Activated naive CD8-positive, alpha-beta T cell treated with anti-CD3 and anti-CD28 coated beads, Interleukin-2, amount 50 U/mL, for 16 hours (primary cell): ENCODE measurements around the gene UGT1A5.

ENCODE experiments used
- DNase-seq: peaks from one replicate; pipeline ENCODE4 v3.0.0-alpha.2; 2020; ENCODE audit warnings: low read depth, low spot score

UGT1A5 gene

DNA sequence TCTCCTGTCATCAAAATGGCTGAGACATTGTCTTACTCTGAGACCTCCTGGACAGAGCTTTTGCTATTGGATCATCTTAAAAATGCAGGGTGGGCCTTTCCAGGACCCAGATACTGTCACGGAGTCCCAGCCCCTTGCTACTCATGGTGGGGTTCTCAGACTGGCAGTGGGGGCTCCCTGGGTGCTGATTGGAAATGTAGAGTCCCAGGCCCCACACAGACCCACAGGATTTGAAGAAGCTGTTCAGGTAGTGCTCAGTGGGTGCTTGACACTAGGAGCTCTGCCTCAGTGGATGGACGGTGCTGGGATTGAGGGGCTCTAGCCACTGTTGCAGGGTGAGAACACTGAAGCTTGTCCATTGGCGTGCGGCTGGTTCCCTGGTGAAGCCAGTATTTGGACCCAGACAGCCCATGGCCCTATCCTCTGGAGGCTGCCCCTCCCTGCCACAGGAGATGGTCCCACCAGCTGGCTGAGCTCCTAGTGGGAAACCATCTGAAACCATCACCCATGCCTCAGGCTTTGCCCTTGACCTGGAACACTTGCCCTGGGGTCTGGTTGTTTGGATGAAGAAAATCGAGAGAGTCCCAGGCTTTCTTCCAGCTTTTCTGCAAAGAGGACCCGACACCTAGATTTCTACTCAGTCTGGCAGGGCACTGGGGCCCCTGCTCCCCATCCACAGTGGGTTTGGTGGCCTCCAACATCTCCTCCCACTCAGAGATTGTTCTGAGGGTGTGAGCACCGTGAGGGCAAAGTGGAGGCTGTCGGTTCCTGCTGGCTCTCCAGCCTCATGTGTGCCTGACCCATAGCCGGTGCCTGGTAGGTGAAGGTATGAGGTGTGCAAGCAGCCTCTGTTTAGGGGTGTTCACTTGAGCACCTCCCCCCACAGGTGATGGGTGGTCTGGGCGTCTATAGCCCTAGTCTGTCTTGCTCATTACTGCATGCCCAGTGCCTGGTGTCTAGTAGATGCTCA is 95.5 kb downstream of the UGT1A5 start:
- no peak for DNase-seq

DNA sequence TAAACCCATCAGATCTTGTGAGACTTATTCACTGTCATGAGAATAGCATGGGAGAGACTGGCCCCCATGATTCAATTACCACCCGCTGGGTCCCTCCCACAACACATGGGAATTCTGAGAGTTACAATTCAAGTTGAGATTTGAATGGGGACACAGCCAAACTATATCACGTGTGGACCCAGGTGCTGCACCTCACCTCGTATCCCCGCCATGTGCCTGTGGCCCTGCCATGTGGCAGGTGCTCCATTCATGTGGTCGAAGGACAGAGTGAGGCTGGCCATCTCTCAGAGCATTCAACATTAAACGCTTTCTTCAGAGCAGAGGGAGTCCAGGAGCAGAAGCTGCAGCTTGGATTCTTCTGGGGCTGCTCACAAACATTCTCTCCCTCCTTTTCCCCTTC is 97.7 kb downstream of the UGT1A5 start:
- no peak for DNase-seq

DNA sequence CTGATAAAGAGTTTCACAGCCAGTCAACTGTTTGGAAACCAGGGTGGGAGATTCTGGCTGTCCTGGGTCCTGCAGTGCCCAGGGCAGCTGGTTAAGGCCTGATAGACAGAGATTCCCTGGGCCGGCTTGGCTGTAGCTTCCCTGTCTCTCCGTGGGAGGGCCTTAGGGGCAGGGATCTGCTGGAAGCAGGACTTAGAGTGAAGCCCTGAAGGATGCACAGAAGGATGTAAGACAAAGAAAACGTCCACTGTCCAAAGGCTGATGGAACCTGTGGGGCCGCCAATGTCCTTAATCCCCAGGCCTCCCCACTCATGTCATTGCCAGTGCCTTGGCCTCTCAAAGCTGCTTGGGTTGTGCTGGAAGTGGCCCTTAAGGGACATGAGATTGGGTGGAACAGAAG is 98.4 kb downstream of the UGT1A5 start:
- no peak for DNase-seq

DNA sequence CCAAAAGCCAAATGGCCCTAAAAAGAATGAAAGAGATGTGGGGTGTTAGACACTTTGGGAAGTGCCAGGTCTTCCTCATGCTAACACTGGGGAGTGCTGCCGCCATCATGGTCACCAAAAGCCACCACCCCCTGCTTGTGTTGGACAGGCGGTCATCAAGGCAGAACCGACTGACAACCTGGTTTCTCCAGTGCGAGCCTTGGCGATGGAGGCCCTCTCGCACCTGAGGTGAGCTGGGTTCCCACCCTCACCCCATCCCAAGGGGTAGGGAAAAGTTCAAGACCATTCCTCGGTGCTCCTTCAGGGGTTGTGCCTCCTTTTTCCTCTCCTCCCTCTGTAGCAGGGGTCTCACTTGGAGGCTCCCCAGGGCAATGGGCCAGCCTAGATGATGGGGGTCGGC is 99.0 kb downstream of the UGT1A5 start:
- no peak for DNase-seq

DNA sequence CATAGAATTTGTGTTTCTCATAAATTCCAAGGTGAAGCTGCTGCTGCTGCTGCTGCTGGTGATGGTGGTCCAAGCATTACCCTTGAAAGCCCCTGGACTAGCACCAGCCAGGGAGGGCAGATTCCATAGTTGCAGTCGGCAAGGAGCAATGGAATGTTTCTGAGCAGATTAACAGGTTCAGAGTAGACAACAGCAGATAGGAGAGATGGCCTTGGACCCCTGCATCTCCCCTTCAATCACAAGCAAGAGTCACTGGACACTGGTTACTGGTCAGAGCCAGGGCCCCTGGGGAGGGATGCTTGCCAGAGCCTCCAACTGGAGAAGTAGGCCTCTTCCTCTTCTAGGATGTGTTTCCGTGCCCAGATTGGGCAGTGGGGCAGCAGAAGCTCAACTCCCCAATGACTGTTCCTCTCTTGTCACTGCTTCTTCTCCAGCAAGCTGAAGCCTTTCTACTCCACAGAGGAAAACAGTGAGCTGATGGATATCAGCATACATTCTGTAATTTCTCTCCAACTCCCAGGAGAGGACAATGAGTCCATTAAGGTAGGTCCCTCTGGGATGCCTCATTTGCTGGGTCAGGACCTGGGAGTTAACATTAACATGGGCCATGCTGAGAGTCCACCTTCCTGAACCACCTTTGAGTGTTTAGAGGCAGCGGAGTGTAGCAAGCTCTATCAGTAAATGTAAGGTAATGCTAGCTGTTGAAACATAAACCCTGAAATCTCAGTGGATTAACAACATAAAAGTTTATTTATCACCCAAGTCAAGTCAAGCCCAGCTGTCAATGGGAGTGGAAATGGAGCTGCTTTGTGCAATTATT is 100.7 kb downstream of the UGT1A5 start:
- DNase-seq = no peak

DNA sequence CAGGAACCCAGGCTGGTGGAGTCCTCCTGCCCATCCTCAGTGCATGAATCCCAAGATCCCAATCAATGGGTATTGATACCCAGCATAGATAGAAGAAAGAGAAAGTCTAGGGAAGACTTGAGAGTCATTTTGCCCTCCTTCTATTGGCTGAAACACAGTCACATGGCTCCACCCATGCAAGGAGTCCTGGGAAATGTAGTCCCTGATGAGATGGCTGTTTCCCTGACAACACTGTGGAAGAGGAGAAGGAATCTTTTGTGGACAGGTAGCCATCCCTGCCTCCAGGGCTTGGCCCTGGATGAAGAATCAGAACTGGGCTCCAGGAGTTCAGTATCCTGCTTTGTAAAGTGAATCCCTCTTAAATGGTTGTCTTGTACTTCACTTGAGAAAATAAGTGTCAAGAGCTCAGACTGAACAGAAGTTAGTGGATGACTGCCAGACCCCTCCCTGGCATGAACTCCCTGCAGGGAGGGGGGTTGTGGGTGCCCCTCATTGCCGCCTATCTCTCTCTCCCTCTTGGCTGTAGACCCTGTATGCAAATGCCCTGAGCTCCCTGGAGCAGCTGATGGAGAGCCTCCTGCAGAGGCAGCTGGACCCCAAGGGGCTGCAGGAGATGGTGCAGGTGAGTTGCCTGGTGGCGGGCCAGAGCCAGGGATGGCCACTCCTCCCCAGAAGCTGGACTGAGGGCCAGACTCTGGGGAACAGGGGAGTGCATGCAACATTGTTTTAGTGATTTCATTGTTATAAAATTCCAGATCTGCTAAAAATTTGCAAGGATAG is 101.5 kb downstream of the UGT1A5 start:
- DNase-seq = no peak

DNA sequence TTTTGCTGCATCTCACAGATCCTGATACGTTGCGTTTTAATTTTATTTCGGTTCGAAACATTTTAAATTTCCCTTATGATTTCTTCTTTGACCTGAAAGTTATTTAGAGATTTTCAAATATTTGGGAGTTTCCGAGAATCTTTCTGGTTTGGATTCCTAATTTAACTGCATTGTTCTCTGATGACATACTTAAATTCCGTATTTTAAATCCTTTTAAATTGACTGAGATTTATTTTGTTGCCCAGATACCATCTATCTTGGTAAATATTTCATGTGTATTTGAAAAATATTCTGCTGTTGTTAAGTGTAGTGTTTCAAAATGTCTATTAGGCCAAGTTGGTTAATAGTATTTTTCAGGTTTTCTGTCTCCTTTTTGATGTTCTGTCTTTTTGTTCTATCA is 103.2 kb downstream of the UGT1A5 start:
- DNase-seq = no peak

DNA sequence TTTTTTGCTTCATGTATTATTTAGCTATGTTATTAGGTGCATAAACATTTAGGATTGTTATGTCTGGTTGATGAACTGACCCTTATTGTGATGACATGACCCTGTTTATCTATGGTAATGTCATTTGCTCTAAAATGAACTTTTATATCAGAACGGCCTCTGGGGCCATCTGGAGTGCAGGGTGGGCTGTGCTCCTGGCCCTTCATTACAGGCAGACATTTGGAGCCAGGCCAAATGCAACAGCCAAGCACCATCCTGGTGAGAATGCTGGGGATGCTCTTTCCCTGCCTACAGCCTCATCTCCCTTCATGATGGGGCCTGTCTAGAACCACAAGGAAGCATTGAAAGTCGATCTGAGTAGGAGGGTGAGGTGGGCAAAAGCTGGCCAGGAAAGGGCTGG is 103.6 kb downstream of the UGT1A5 start:
- no peak for DNase-seq

DNA sequence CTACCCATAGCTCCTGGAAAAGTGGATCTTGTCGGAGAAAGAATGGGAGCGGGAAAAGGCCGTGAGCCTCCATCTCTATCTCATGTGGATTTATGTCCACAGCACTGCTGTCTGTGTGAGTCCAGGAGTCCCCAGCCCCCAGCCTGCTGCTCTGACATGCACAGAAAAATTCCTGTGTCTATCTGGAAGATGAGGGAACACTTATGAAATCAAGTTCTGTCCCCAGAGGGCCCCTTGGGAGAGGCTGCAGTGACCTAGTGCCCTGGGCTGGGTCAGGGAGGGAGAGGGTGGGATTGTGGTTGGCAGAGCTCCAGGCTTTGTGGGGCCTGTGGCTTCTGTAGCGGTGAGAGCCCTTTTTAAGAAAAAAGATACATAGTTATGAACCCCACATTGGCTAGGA is 104.1 kb downstream of the UGT1A5 start:
- no peak for DNase-seq

DNA sequence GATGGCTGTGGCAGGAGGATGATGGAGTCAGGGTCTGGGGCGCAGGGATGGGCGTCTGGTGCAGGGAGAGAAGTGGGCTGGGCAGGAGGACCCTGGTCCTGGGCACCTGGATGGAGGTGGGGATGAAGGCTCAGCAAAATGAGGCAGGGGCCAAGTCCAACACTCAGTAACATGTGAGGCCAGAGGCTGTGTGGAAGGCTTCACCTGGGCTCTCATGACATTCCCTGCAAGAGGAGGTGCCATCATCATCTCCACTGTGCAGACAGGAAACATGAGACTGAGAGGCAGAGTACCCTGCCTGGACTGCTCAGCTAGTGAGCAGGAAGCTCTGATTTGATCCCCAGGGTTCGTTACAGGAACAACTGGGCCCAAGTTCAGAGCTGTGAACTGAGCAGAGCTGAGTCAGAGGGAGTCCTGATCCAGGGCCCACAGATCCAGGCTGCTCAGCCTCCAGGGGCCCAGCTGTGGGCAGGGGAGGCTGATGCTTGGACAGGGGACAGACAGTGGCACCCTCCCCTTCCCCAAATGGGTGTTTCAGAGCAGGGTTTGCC is 104.7 kb downstream of the UGT1A5 start:
- DNase-seq = no peak

DNA sequence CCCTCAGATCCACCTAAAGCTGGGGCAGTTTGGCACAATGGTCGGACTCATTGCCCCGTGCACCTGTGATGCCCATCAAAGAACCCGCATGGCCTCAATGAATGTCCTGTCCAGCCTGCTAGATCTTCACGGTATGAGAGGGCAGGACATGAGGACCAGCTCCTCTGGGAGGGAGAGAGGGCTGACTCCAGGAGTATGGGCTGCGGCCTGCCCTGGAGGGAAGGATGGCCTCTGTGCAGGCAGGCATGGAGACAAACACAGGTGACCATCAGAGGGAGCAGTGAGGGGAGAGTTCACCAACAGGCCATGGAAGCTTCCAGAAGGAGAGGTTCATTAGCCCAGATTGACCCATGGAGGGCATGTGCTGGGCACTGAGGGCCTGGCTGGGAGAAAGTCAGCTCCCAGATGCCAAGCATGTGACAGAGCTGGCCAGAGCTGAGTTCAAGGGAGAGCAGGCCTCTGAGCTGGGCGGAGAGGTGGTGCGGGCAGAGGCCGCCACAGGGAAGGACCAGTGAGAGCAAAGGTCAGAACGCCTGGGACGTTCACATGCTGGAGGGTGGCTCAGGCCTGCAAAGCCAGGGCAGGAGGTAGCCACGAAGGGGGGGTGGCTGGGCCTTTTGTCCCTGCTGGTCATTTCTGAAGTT is 105.4 kb downstream of the UGT1A5 start:
- no peak for DNase-seq

DNA sequence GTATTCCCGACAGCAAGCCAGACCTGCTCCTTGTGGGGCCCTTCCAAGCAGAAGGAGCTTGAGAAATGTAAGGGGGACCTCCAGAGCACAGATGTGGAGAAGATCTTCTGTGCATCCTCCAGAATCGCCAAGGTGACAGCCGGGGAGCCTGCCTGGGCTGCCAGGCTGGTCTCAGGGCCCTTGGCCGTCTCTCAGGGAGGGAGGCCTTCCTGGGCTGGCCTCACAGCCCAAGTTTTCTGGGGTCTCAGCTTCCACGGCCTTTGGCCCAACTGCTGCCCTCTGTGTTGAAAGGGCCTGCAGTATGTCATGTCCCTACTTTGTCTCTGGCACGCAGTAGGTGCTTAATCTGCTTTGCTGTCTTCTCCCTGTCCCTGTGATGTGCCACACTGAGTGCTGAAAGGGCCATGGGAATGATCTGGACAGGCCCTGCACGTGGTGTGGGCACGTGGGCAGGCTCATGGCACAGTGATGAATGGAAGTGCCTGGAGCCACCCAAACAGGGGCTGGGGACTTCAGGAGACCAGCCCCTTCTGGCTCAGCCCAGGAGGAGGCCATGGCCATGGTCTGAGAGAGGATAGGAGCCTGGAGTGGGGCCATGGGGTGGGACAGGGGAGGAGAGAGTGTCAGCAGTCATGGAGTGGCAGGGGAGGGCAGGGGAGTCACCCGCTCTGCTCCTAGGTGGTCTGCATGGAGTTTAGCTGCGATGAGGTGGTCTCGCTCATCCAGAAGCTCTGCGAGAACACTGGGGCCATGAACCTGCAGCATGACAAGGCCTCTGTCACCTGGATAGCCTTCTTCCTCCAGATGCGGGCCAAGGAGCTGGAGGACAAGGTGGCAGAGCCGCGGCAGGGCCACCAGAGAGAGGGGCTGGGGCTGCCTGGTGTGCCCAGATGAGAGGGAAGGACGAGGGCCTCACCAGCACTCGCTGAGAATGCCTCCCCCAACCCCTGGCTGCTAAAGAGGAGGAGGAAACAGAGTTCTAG is 106.2 kb downstream of the UGT1A5 start:
- no peak for DNase-seq

DNA sequence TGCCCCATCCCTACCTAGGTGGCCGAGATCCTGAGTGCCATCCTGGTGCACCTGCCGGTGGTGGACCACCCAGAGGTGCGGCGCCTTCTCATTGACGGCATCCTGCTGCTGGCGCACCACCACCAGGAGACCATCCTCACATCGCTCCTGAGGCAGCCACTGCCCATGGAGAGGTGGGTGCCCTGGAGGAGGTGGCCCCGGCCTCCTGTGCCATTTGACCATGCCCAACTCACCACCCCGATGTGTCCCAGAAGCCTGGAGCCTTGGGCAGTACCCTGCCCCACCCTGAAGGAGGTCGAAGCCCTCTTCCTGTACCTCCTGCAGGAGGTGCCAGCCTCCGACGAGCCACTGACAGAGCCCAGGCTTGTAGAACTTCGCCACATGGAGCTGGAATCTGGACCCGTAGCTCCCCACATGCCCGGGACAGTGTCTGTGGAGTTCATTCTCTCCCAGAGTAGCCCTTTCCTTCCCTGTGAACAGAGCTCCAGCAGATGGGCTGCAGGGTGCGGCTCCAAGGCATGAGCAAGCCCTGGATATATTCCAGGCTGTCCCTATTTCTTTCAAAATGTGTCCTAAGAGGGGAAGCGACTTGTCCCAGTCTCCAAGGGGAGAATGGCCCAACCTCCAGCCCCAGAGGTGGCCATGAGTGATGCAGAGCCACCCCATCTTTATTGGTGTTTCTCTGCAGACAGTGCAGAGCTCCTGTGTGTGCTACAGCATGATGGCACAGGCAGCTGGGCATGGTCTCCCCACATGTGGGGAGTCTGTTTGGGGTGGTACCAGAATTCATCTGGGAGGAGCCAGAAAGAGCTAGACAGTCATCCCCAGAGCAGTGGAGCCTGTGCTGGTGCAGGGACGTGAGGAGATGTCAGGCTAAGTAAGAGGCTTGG is 107.4 kb downstream of the UGT1A5 start:
- DNase-seq = no peak

DNA sequence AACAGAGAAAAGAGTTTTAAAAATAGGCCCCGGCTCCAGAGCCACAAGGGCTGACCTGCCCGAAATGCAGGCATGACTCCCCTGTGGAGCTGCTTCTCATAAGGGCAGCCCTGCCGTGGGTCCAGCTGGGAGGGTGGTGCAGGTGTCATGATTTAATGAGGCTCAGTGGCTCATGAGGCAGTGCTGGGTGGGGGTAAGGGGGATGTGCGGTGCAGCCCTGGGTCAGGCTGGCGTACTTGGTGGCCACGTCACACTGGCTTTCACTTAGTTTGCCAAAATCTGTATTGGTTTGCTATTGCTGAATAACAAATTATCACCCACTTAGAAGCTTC is 108.0 kb downstream of the UGT1A5 start:
- DNase-seq = no peak

DNA sequence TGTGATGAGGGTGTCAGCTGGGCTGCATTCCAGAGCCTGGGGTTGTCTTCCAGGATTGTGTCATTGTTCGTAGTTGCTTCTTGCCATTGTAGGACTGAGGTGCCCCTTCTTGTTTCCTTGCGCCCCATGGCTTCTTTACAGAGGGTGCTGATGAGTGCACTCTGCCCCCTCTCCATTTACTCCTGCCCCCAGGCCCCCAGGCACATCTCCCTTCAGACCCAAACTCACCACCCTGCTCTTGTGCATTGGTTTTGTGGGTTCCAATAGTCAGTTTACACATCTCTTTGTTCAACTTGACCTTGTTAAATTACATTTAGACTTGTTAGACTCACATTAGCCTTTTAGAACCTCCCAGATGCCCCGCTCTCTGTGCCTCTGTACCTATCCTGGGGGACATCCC is 108.5 kb downstream of the UGT1A5 start:
- DNase-seq = no peak

DNA sequence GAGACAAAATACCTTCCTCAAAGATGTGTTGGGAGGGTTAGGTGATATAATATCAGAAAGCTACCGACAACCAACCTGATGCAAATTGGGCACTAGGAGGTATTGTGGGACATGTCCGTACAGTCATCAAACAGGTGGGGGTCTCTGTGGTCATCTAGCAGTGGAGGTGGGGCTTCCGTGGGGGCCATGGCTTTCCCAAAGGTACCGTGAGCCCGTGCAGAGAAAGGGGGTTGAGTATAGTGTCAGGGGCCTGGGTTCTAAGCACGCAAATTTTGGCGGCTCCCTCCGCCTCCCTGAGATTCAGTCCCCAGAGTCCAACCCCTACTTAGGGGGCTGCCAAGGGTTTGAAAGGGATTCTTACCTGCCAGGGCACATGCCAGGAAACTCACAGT is 109.0 kb downstream of the UGT1A5 start:
- no peak for DNase-seq

DNA sequence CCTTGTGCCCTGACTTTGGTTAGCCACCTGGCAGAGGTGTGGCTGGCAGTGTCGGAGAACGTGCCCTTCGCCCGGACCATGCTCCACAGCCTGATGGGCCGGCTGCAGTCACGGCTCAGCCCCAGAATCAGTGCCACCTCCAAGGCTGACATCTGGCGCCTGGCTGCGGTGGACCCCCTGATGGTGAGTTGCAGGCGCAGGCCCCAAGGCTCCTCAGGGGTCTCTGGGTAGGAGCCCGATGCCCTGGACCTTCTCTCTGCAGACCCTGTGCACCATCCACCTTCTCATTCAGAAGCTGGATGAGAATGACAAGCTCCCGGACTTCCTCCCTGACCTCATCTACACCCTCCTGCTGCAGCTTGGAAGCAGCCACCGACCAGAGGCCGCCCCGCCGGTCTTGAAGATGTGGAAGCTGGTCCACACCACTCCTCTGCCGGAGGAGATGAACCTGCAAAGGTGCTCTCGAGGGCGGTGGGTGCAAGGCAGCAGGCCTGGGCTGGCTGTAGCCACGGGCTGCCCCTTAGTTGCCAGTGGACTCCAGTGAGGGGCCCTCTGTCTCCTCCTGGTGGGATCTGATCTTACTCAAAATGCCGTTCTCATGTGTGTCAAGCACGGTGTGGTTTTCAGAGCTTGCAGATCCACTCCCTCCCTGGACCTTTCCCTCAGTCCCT is 109.5 kb downstream of the UGT1A5 start:
- DNase-seq = no peak
